ENCODE data around the gene PSMD2. TPM values are rescaled to one million over a fixed set of nuclear protein-coding genes. Genes with fewer than 3 reads are reported as not detected.

Gene PSMD2
- total RNA-seq, 1 donor = 364 TPM

DNA sequence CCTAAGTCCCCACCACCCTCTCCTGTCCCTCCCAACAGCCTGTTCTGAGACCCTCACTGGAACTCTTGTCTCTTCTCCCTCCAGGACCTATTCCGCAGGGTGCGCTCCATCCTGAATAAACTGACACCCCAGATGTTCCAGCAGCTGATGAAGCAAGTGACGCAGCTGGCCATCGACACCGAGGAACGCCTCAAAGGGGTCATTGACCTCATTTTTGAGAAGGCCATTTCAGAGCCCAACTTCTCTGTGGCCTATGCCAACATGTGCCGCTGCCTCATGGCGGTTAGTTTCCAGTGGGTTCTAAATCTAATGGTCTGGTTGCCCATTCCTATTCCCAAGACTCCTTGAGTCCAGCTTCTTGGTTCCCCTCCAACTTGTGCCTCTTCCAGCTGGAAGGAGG is 24.7 kb downstream of the PSMD2 start:
- DNase-seq (ENCODE audit: low read depth) = no peak
- TF ChIP-seq, protein P1, sequence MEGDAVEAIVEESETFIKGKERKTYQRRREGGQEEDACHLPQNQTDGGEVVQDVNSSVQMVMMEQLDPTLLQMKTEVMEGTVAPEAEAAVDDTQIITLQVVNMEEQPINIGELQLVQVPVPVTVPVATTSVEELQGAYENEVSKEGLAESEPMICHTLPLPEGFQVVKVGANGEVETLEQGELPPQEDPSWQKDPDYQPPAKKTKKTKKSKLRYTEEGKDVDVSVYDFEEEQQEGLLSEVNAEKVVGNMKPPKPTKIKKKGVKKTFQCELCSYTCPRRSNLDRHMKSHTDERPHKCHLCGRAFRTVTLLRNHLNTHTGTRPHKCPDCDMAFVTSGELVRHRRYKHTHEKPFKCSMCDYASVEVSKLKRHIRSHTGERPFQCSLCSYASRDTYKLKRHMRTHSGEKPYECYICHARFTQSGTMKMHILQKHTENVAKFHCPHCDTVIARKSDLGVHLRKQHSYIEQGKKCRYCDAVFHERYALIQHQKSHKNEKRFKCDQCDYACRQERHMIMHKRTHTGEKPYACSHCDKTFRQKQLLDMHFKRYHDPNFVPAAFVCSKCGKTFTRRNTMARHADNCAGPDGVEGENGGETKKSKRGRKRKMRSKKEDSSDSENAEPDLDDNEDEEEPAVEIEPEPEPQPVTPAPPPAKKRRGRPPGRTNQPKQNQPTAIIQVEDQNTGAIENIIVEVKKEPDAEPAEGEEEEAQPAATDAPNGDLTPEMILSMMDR (IDR thresholded peaks at IDR 0.05; ENCODE audit: insufficient read depth, low read depth, low read length) = no peak
- H3K4me3 ChIP-seq (ENCODE audit: low read depth, low read length) = no peak overlapping the region

DNA sequence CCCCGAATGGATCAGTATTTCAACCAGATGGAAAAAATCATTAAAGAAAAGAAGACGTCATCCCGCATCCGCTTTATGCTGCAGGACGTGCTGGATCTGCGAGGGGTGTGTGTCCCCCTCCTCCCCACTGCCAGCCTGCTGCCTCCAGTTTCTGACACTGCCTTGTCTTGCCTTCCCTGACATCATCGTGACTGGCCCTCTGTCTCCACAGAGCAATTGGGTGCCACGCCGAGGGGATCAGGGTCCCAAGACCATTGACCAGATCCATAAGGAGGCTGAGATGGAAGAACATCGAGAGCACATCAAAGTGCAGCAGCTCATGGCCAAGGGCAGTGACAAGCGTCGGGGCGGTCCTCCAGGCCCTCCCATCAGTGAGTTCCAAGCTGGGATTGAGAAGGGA is 26.2 kb downstream of the PSMD2 start:
- H3K4me3 ChIP-seq (ENCODE audit: low read depth, low read length) = no peak overlapping the region
- TF ChIP-seq, protein P1 (IDR thresholded peaks at IDR 0.05; ENCODE audit: insufficient read depth, low read depth, low read length) = no peak
- DNase-seq (ENCODE audit: low read depth) = no peak

- TF ChIP-seq, protein P1 (IDR thresholded peaks at IDR 0.05; ENCODE audit: insufficient read depth, low read depth, low read length) = no peak
- no peak for DNase-seq (ENCODE audit: low read depth)
- no peak overlapping the region for H3K4me3 ChIP-seq (ENCODE audit: low read depth, low read length)
Observed at GRCh38 chr3:184325715-184326369, 26.8 kb downstream of the PSMD2 start.

- DNase-seq (ENCODE audit: low read depth) = no peak
- H3K4me3 ChIP-seq (ENCODE audit: low read depth, low read length) = no peak overlapping the region
- TF ChIP-seq, protein P1 (IDR thresholded peaks at IDR 0.05; ENCODE audit: insufficient read depth, low read depth, low read length) = no peak
Observed at GRCh38 chr3:184327171-184327570, 28.1 kb downstream of the PSMD2 start.

GRCh38 chr3:184328516-184328915 is 29.5 kb downstream of the PSMD2 start:
- H3K4me3 ChIP-seq (ENCODE audit: low read depth, low read length) = no peak overlapping the region
- TF ChIP-seq, protein P1 (IDR thresholded peaks at IDR 0.05; ENCODE audit: insufficient read depth, low read depth, low read length) = no peak
- DNase-seq (ENCODE audit: low read depth) = no peak

GRCh38 chr3:184332370-184333090 is 33.5 kb downstream of the PSMD2 start:
- no peak overlapping the region for H3K4me3 ChIP-seq (ENCODE audit: low read depth, low read length)
- TF ChIP-seq, protein P1 (IDR thresholded peaks at IDR 0.05; ENCODE audit: insufficient read depth, low read depth, low read length) = no peak
- DNase-seq (ENCODE audit: low read depth) = peak; percentile 79

Measured in fibroblast of villous mesenchyme (primary cell).